ENCODE results near the gene RAB7B.

- TF ChIP-seq ZNF138 (CRISPR knock-in tag; IDR thresholded peaks at IDR 0.05; ENCODE audit: low read depth): no peak
- no peak for TF ChIP-seq ZMYM4 (CRISPR knock-in tag; IDR thresholded peaks at IDR 0.05)
- TF ChIP-seq ZFP82 (CRISPR knock-in tag; IDR thresholded peaks at IDR 0.05; ENCODE audit: borderline replicate concordance): no peak
- TF ChIP-seq, protein P1, sequence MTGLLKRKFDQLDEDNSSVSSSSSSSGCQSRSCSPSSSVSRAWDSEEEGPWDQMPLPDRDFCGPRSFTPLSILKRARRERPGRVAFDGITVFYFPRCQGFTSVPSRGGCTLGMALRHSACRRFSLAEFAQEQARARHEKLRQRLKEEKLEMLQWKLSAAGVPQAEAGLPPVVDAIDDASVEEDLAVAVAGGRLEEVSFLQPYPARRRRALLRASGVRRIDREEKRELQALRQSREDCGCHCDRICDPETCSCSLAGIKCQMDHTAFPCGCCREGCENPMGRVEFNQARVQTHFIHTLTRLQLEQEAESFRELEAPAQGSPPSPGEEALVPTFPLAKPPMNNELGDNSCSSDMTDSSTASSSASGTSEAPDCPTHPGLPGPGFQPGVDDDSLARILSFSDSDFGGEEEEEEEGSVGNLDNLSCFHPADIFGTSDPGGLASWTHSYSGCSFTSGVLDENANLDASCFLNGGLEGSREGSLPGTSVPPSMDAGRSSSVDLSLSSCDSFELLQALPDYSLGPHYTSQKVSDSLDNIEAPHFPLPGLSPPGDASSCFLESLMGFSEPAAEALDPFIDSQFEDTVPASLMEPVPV (CRISPR knock-in tag; IDR thresholded peaks at IDR 0.05): no peak
- TF ChIP-seq MXD4 (CRISPR knock-in tag; IDR thresholded peaks at IDR 0.05): no peak
These were observed 26.3 kb downstream of the RAB7B start for GRCh38 chr1:205976708-205977401.
